GM18909 (cell line): ENCODE data around the gene ERGIC1.
A peak's percentile ranks its signal among the peaks of the same experiment; 100 is the strongest.
"Not testable (repeated sequence)": the region's sequence is repeated elsewhere in the genome, so short reads cannot be mapped to it uniquely, and the experiment has no call there.

ENCODE experiments used
- ATAC-seq: cut with Tn5 transposase; IDR thresholded peaks from one replicate; pipeline ENCODE4 v1.9.1; 2021; ENCODE audit warnings: mild to moderate bottlenecking; ENCODE audit not compliant: unreplicated experiment, poor library complexity

The ERGIC1 gene

GRCh38 chr5:172833686-172834414 is at the start of gene ERGIC1:
TSS of gene ERGIC1 (plus strand) at chr5:172834251. CDS start at chr5:172834414, 163 bp downstream.
- peak; percentile 67 for ATAC-seq

DNA sequence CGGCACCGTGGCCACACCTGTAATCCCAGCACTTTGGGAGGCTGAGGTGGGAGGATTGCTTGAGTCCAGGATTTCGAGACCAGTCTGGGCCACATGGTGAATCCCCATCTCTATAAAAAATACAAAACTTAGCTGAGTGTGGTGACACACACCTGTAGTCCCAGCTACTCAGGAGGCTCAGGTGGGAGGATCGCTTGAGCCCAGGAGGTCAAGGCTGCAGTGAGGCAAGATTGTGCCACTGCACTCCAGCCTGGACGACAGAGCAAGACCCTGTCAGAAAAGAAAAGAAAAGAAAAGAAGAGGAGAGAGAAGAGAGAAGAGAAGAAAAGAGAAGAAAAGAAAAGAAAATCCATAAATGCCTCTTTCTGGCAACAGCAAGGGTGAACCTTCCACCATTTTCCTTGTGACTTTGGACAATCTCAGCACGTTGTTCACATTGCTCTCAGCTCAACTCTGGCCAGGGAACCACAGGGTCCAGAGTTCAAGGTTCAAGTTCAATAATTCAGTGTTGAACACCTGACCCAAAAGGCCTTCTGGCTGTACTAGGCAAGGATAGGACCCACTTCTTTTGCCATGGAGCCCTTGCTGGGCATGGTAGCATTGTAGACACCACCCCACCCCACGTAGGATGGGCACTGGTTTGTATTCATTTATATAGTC is 48.5 kb upstream of the ERGIC1 start:
- no peak for ATAC-seq

- ATAC-seq, result no peak
These were observed 47.2 kb upstream of the ERGIC1 start for GRCh38 chr5:172786736-172787462.

GRCh38 chr5:172787538-172787937 is 46.5 kb upstream of the ERGIC1 start:
- ATAC-seq, result not testable (repeated sequence)

DNA sequence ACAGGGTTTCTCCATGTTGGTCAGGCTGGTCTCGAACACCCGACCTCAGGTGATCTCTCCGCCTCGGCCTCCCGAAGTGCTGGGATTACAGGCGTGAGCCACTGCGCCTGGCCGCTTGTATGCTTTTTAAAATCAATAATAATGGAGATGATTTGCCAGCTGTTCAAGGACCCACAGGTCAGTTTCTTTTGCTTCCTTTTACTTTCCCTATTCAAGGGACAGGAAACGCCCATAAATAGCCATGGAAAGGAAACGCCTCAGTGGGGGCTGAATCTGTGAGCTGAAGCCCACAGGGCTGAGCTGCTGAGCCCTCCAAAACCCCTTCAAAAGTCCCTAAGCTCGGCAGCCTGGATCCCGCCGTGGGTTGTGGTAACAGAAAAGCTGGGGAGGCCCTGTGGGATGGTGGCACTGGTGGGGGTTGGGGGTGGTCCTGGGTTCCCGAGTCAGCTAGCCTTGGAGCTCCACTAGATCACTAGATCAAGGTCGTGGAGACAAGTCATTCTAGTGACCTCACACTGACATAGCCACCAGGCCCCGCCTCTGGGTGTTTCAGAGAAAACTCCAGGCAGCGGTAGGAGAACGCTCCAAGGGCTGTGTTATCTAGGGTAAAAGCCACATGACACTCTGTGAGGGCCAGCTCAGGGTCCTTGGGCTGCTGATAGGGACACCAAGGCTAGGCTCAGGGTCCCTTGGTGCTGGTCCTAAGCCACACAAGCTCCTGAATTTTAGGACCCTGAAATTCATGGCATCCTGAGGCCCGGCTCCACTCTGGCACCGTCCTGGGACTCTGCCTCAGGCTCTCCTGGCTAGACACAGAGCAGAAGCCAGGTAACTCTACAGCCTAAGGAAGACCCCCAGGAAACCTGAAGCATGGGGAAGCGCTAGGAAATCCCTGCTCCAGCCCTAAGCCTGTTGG is 45.0 kb upstream of the ERGIC1 start:
- ATAC-seq, result no peak

DNA sequence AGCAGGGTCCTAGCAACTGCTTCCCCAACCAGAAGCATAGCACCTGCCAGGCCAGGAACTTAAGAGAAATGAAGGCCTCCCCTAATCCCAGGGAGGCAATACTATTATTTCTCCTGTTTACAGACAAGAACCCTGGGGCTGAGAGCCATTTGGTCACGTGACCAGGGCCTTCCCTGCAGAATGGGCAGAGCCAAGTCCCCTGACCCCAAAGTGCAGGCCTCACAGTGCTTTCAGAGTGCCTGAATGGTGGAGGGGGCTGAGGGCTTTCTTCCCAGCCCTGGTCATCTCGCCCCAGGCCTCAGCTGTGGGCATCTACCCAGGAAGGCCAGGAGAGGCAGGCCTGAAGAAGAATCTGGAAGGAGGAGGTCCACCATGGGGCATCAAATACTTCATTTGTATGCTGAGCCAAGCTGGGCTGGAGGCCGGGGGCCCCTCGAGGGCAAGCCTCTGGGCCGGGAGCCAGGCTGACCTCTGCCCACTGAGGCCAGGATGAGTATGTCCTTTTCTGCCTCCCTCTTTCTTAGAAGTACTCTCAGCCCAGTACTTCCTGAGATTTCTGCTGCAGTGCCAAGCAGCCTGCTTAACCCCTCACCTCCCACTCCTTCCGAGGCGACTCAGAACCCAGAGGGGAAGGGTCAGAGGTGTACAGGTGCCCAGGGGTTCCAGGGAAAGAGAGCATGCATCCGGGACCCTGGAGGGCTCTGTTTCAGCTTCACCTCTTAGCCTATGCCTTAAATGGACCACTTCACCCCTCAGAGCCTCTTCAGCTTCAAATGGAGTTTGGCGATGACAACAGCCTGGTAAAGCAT is 44.2 kb upstream of the ERGIC1 start:
- no peak for ATAC-seq

GRCh38 chr5:172790496-172790889 is 43.6 kb upstream of the ERGIC1 start:
- no peak for ATAC-seq

- ATAC-seq, result no peak
These were observed 42.8 kb upstream of the ERGIC1 start for GRCh38 chr5:172791286-172791685.

GRCh38 chr5:172791726-172792445 is 42.2 kb upstream of the ERGIC1 start:
- no peak for ATAC-seq

DNA sequence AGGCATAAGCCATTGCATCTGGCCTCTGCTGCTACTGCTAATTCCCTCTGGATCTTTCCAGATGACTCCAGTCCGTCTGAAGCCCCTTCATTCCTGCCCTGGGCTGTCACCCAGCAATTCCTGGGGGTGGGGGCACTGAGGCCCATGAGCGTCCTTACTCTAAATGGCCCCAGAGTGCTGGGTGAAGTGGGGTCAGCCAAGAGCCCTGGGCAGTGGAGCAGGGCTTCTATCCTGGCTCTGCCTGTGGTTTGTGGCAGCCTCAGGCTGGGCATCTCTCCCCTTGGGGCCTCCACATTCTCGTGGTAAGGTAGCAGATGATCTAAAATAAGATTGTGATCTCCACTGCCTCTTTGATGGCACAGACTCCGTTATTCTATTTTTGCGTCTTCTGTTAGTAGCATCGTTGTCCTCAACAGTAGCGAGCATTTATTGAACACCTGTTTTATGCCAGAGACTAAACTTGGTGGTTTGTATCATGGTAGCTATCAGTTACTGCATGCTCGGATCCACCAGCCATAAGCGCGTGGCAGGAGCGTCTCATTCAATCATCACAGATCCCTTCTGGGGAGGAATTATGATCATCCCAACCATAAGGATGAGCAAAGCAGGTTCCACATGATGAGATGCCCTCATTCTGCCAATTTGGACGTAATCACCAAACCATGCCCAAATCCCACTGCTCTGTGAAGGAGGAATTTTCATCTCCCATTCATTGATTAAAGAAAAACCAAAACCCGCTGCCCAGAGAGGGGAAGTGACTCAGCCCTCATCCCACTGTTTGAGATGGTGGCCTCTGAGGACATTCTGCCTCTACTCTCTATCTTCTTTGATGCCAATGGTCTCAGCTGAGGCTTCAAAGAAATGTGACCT is 41.1 kb upstream of the ERGIC1 start:
- ATAC-seq, result no peak

DNA sequence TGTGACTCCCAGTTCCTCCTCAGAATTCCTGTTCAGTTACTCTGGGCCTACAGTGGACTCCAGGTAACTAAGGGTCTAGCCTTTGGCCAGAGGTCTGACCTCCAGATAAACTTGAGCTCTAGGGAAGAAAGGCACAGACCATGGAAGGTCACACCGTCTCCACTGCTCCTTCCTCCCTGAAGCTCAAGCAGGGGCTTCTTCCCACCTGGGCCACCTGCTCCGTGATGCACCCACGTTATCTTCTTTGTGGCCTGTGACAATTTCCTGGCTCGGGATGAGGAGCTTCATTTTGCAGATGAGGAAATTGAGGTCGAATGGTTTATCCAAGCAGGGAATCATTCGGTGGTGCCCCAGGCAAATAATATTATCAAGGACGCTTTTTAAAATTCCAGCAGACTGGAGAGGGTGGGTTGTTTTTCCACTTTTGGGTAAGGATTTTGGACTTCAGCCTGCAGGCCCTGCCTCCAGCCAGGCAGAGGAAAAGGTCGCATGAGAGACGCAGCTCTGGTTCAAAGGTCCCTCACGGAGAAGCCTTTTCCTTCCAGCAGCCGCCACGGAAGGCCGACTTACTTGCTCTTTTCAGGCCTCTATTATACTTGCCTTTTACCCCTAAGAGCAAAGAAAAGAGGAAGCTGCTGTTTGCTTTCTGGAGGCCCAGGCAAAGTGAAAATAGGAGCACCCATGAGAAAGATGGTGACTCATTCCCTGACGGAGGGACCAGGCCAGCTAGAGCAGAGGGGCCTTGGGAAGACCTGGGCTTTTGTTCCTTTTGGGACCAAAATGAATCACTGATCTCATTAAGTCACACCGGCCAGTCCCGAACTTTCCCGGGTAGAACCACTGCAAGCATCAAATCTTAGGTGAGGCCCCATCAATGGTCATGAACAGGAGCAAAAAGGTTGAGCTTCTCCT is 40.2 kb upstream of the ERGIC1 start:
- ATAC-seq, result no peak

DNA sequence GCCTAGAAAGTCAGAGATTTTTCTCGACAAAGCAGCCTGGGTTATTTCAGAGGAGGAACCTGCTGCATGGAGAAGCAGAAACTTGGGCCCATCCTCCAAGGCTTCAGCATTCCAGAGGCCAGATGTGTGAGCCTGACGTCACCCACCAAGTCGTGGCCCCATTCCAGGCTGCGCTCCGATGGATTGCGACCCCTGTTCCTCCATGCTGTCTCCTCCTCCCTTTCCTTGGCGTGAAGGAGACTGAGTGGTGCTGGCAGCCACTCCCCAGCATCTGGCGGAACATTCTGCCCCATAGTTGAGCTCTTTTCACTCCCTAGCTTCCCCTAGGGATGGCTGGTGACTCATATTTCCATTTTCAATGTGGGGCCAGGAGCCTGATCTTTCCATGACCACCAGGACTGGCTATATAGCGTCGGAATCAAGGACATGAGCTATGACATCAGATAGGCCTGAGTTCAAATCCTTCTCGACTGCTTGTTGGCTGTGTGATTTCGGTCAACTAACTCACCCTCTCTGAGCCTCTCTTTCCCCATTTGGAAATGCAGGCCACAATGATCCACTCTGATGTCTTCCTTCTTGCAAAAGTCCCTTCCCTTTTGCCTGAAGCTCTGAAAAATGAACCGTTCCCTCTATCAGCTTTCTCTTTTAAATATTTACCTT is 38.6 kb upstream of the ERGIC1 start:
- no peak for ATAC-seq

GRCh38 chr5:172796306-172796705 is 37.7 kb upstream of the ERGIC1 start:
- no peak for ATAC-seq

- no peak for ATAC-seq
These were observed 36.3 kb upstream of the ERGIC1 start for GRCh38 chr5:172797771-172798191.

GRCh38 chr5:172798422-172799215 is 35.4 kb upstream of the ERGIC1 start:
- no peak for ATAC-seq

GRCh38 chr5:172799416-172799815 is 34.6 kb upstream of the ERGIC1 start:
- no peak for ATAC-seq
